ENCODE results near the gene UBL5. TPM values are rescaled to one million over a fixed set of nuclear protein-coding genes. Genes with fewer than 3 reads are reported as not detected.

UBL5 gene
- 279 and 284 TPM in 2 replicates for total RNA-seq (ENCODE audit: low replicate concordance)

DNA sequence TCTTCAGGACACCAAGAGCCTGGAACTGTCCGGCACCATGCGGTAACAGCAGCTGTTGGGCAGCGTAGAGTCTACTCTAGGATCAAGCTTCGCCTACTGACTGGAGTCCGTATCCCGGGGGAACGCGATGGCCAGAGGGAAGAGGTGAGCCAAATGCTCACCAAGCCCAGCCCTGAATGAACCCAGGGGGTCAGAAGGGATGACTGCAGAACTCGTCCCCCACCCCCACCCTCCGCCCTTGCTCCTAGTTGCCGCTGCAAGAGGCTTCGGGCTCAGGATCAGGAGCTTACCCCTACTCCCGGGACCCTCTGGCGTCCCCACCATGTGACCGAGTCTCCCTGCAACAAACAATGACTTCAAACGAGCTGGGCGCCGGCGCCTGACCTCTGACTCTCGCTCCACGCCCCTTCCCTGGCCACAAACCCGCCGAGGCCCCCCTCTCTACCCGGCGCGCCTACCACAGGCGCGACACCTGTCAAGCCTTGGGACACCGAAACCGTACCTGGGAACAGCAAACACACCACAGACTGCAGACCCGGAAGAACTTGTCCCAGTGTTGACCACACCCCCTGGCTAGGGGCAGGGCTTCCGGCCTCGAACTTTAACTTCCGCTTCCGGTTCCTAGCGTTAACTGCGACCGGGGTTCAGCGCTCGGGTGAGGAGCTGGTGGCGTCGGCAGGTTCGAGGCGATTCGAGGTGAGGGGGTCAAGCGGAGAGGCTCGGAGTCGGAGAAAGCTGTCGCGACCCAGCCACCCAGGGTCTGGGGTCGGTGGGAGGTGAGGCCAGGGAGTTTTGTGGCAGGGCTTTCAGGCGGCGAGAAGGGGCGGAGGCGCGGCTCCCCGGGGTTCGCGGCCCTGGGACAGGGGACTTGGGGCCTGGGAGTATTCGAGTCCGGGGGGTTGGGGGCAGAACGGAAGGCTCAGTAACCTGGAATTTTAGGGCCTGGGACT lies at the start of gene UBL5:
UBL5 (plus strand) TSS at position 630 of the 950 bp plus-strand sequence. CDS start 420 bp downstream, outside the sequence.

DNA sequence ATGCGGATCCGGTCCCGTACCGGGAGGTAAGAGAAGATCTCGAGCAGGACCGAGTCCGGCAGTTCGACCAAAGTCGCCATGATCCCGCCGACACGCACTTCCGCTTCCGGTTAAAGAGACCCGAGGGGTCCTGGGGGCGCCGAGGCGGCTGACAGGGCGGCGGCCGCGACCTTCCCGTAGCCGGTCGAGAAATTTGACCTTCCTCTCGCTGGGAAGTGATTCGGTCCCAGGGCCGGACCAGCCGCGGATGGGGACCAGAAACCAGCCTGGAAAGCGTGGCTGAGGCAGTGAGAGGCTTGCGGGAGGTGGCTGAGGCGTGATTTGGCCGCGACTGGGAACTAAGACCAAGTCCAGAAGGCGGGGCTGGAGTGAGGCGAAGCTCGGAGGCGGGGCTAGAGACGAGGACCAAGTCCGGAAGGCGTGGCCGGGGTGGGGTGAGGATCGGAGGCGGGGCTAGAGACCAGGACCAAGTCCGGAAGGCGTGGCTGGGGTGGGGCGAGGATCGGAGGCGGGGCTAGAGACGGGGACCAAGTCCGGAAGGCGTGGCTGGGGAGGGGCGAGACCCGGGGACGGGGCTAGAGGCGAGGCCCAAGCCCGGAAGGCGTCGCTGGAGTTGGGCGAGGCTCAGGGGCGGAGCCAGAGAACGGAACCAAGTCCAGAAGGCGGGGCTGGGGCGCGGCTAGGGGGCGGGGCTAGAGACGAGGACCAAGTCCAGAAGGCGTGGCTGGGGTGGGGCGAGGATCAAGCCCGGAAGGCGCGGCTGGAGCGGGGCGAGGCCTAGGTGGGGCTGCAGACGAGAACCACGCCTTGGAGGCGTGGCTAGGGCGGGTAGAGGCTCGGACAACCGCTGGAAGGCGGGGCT lies 8.8 kb upstream of the UBL5 start, which contains the start of gene FBXL12:
FBXL12 (minus strand) TSS at position 346 of the 862 bp plus-strand sequence; CDS start at position 80, 266 bp downstream.

DNA sequence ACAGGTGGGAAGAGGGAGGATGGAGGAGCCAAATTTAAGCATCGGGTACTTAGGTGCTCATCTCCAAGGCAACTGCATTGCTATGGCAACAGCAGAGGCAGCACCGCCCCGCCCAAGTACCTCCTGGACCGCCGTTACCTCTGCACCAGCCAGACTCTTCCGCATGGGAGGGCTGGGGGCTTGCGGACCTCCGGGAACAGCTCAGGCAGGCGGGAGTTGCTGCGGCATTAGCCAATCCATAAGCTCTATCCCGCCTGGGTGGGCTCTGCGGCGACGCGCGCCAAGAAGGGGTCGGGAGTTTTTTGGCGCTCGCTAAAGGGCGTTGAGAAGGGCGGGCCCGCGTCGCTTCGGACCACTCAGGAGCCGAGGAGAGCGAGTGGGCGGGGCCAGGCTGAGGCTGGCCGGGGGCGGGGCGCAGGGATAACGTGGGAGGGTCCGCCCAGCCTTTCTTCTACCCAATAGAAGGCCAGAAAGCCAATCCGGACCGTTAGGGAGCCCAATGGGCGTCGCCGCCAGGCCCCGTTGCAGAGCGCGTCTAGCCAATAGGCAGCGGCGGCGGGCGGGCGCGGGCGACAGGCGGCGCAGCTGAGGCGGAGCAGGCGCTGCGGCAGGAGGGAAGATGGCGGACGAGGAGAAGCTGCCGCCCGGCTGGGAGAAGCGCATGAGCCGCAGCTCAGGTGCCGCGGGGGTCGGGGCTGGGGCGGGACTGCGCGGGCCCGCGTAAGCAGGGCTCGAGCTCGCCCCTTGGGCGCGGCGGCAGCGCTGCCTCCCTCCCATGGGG lies 7.2 kb downstream of the UBL5 start, which contains the start of gene PIN1:
PIN1 (plus strand) TSS at position 593 of the 781 bp plus-strand sequence; CDS start at position 620, 27 bp downstream.

Other genes with a start within 250 kb of the UBL5 start
- gene ZNF121, start 243.4 kb upstream of the UBL5 start, total RNA-seq (ENCODE audit: low replicate concordance), result 27.6 and 39.5 TPM in 2 replicates
- 41.6 and 49.4 TPM in 2 replicates for gene ZNF561, start 206.7 kb upstream of the UBL5 start, total RNA-seq (ENCODE audit: low replicate concordance)
- gene ZNF562, start 152.8 kb upstream of the UBL5 start, total RNA-seq (ENCODE audit: low replicate concordance), result 25.6 and 27.1 TPM in 2 replicates
- 8.0 and 12.2 TPM in 2 replicates for gene ZNF846, start 59.2 kb upstream of the UBL5 start, total RNA-seq (ENCODE audit: low replicate concordance)
- gene FBXL12, start 8.8 kb upstream of the UBL5 start, total RNA-seq (ENCODE audit: low replicate concordance), result 13.2 and 14.6 TPM in 2 replicates
- 54.6 and 134 TPM in 2 replicates for gene PIN1, start 7.4 kb downstream of the UBL5 start, total RNA-seq (ENCODE audit: low replicate concordance)
- gene OLFM2, start 108.6 kb downstream of the UBL5 start, total RNA-seq (ENCODE audit: low replicate concordance), result 1.4 and 16.1 TPM in 2 replicates
- gene COL5A3, start 182.6 kb downstream of the UBL5 start, total RNA-seq (ENCODE audit: low replicate concordance), result 0.38 and 4.3 TPM in 2 replicates
- not detected in 2 replicates for gene RDH8, start 185.6 kb downstream of the UBL5 start, total RNA-seq (ENCODE audit: low replicate concordance)

All from smooth muscle cell of the coronary artery (primary cell).